Bronchus fibroblast of lung (primary cell): ENCODE results near the gene LARP1B. TPM values are rescaled to one million over a fixed set of nuclear protein-coding genes. Genes with fewer than 3 reads are reported as not detected.

Experiments
- total RNA-seq: library from RNA; depleted of rRNA; stranded (reverse); fragments of >200 nt; gene quantifications from 2 replicates; pipeline ENCODE4 v1.2.3, GENCODE V29; 2015

Gene LARP1B
- 8.0 and 13.4 TPM in 2 replicates for total RNA-seq

GRCh38 chr4:128060699-128061565, at the start of gene LARP1B:
Gene LARP1B (plus strand): TSS chr4:128061312. CDS start chr4:128074952, 13,640 bp downstream.

Other genes starting within 250 kb of the LARP1B start
- gene PLK4, start 180.4 kb upstream of the LARP1B start, total RNA-seq, result 15.0 and 20.8 TPM in 2 replicates
- gene MFSD8, start 96.1 kb upstream of the LARP1B start, total RNA-seq, result 6.1 and 6.6 TPM in 2 replicates
- gene ABHD18, start 95.9 kb upstream of the LARP1B start, total RNA-seq, result 2.7 and 8.4 TPM in 2 replicates
- gene PGRMC2, start 226.5 kb downstream of the LARP1B start, total RNA-seq, result 10.1 and 12.1 TPM in 2 replicates